ENCODE results near the gene KIZ. TPM values are rescaled to one million over a fixed set of nuclear protein-coding genes. Genes with fewer than 3 reads are reported as not detected.

KIZ gene
- total RNA-seq, 1 experiment from 2014 or later: 9.1 TPM

GRCh38 chr20:21241406-21241805, 115.5 kb downstream of the KIZ start:
- no peak overlapping the region for H3K27ac ChIP-seq (ENCODE audit: low read depth, low read length, poor library complexity, severe bottlenecking)
- peak; percentile 22 for DNase-seq (ENCODE audit: low spot score)
- H3K9me3 ChIP-seq (ENCODE audit: low read depth, low read length, poor library complexity, severe bottlenecking): no peaks in the 10 kb centered on the region
- ChIA-PET POLR2A (ENCODE audit: low non-redundant PET) (no interaction called here), CTCF (no interaction called here)
- no peaks in the 10 kb centered on the region for H3K4me1 ChIP-seq (ENCODE audit: insufficient read depth, low read length, poor library complexity, severe bottlenecking)
- H3K4me3 ChIP-seq (ENCODE audit: low read depth, low read length, poor library complexity, severe bottlenecking): no peak overlapping the region
- intact Hi-C loops (cut with micrococcal nuclease; ENCODE audit: unreplicated experiment): no loop called here
- TF ChIP-seq CTCF (conservative IDR thresholded peaks at IDR 0.05; ENCODE audit: low read depth, low read length) (no peak), EZH2 (IDR thresholded peaks at IDR 0.05; ENCODE audit: borderline replicate concordance, low read depth, low read length, poor library complexity, severe bottlenecking) (no peak)
- H3K36me3 ChIP-seq (ENCODE audit: insufficient read depth, low read length, poor library complexity, severe bottlenecking): no peaks in the 10 kb centered on the region
- H3K27me3 ChIP-seq (replicated peaks; ENCODE audit: insufficient read depth, low read depth, low read length, poor library complexity): no peaks in the 10 kb centered on the region
- BruUV-seq (replicated peaks): no TSS peak

- TF ChIP-seq EZH2 (IDR thresholded peaks at IDR 0.05; ENCODE audit: borderline replicate concordance, low read depth, low read length, poor library complexity, severe bottlenecking) (no peak), CTCF (conservative IDR thresholded peaks at IDR 0.05; ENCODE audit: low read depth, low read length) (no peak)
- no peaks in the 10 kb centered on the region for H3K9me3 ChIP-seq (ENCODE audit: low read depth, low read length, poor library complexity, severe bottlenecking)
- H3K4me3 ChIP-seq (ENCODE audit: low read depth, low read length, poor library complexity, severe bottlenecking): no peak overlapping the region
- no peak overlapping the region for H3K27ac ChIP-seq (ENCODE audit: low read depth, low read length, poor library complexity, severe bottlenecking)
- no peaks in the 10 kb centered on the region for H3K36me3 ChIP-seq (ENCODE audit: insufficient read depth, low read length, poor library complexity, severe bottlenecking)
- DNase-seq (ENCODE audit: low spot score): no peak
- intact Hi-C loops (cut with micrococcal nuclease; ENCODE audit: unreplicated experiment): no loop called here
- BruUV-seq (replicated peaks): no TSS peak
- ChIA-PET POLR2A (ENCODE audit: low non-redundant PET) (no interaction called here), CTCF (no interaction called here)
- H3K4me1 ChIP-seq (ENCODE audit: insufficient read depth, low read length, poor library complexity, severe bottlenecking): no peaks in the 10 kb centered on the region
- no peaks in the 10 kb centered on the region for H3K27me3 ChIP-seq (replicated peaks; ENCODE audit: insufficient read depth, low read depth, low read length, poor library complexity)
Observed at GRCh38 chr20:21243811-21244210, 117.9 kb downstream of the KIZ start.

GRCh38 chr20:21244808-21245207, 118.9 kb downstream of the KIZ start:
- no peak overlapping the region for H3K27ac ChIP-seq (ENCODE audit: low read depth, low read length, poor library complexity, severe bottlenecking)
- H3K9me3 ChIP-seq (ENCODE audit: low read depth, low read length, poor library complexity, severe bottlenecking): no peaks in the 10 kb centered on the region
- POLR2A ChIA-PET (ENCODE audit: low non-redundant PET): no interaction called here
- CTCF ChIA-PET: interaction anchor here (0.6 kb wide), 1 partner anchor 325 kb away, joined by 4 read pairs; no protein-coding TSS in a partner anchor
- no peaks in the 10 kb centered on the region for H3K27me3 ChIP-seq (replicated peaks; ENCODE audit: insufficient read depth, low read depth, low read length, poor library complexity)
- TF ChIP-seq CTCF (conservative IDR thresholded peaks at IDR 0.05; ENCODE audit: low read depth, low read length) (no peak), EZH2 (IDR thresholded peaks at IDR 0.05; ENCODE audit: borderline replicate concordance, low read depth, low read length, poor library complexity, severe bottlenecking) (no peak)
- no TSS peak for BruUV-seq (replicated peaks)
- H3K4me1 ChIP-seq (ENCODE audit: insufficient read depth, low read length, poor library complexity, severe bottlenecking): no peaks in the 10 kb centered on the region
- H3K36me3 ChIP-seq (ENCODE audit: insufficient read depth, low read length, poor library complexity, severe bottlenecking): no peaks in the 10 kb centered on the region
- intact Hi-C loops (cut with micrococcal nuclease; ENCODE audit: unreplicated experiment): no loop called here
- H3K4me3 ChIP-seq (ENCODE audit: low read depth, low read length, poor library complexity, severe bottlenecking): no peak overlapping the region
- no peak for DNase-seq (ENCODE audit: low spot score)

All from A673 (cell line).